Parathyroid adenoma (tissue), 2 donors: ENCODE results near the gene MMP7.

ENCODE experiments used
- H2AFZ ChIP-seq: fragments of 300-600 bp; sonication (generic); one replicate; pipeline ENCODE4 v1.7.0; 2017; ENCODE audit warnings: antibody characterized with exemption, mild to moderate bottlenecking
- H3K27ac ChIP-seq: fragments of 300-600 bp; sonication (generic); one replicate; pipeline ENCODE4 v1.7.0; 2017
- H3K27me3 ChIP-seq: fragments of 300-600 bp; sonication (generic); one replicate; pipeline ENCODE4 v1.7.0; 2017; ENCODE audit warnings: low read length; ENCODE audit not compliant: control insufficient read depth, insufficient read depth
- H3K36me3 ChIP-seq: fragments of 300-600 bp; sonication (generic); one replicate; pipeline ENCODE4 v1.7.0; 2017; ENCODE audit warnings: low read length; ENCODE audit not compliant: control insufficient read depth, insufficient read depth
- H3K4me1 ChIP-seq: fragments of 300-600 bp; sonication (generic); one replicate; pipeline ENCODE4 v1.7.0; 2017; ENCODE audit warnings: control low read depth
- H3K4me2 ChIP-seq: fragments of 300-600 bp; sonication (generic); one replicate; pipeline ENCODE4 v1.7.0; 2017; ENCODE audit warnings: low read length
- H3K4me3 ChIP-seq: fragments of 300-600 bp; sonication (generic); one replicate; pipeline ENCODE4 v1.7.0; 2017; ENCODE audit warnings: low read depth, low read length
- H3K79me2 ChIP-seq: fragments of 300-600 bp; sonication (generic); one replicate; pipeline ENCODE4 v1.7.0; 2017; ENCODE audit warnings: control low read depth
- H3K9ac ChIP-seq: fragments of 300-600 bp; sonication (generic); one replicate; pipeline ENCODE4 v1.7.0; 2017; ENCODE audit warnings: mild to moderate bottlenecking
- H3K9me3 ChIP-seq: fragments of 300-600 bp; sonication (generic); one replicate; pipeline ENCODE4 v1.7.0; 2017; ENCODE audit warnings: low read length; ENCODE audit not compliant: control insufficient read depth
- CTCF ChIP-seq: fragments of 300-600 bp; sonication (generic); IDR thresholded peaks from one replicate; pipeline ENCODE4 v1.7.0; 2017; ENCODE audit warnings: antibody characterized with exemption, mild to moderate bottlenecking
- donor health status: primary hyperparathyroidism.

Gene MMP7

GRCh38 chr11:102518296-102519094 is 12.1 kb downstream of the MMP7 start:
- Histone ChIP-seq H3K4me1 (no peaks in the 10 kb centered on the region), H3K27me3 (no peaks in the 10 kb centered on the region), H3K9me3 (no peaks in the 10 kb centered on the region), H3K4me2 (no peak overlapping the region), H3K4me3 (no peak overlapping the region), H3K36me3 (no peaks in the 10 kb centered on the region), H2AFZ (no peak overlapping the region), H3K27ac (no peak overlapping the region), H3K79me2 (no peaks in the 10 kb centered on the region), H3K9ac (no peak overlapping the region)
- TF ChIP-seq CTCF: no peak

- Histone ChIP-seq H3K79me2 (no peaks in the 10 kb centered on the region), H3K27ac (no peak overlapping the region), H3K4me2 (no peak overlapping the region), H3K9me3 (no peaks in the 10 kb centered on the region), H3K9ac (no peak overlapping the region), H3K27me3 (no peaks in the 10 kb centered on the region), H3K4me1 (no peaks in the 10 kb centered on the region), H3K4me3 (no peak overlapping the region), H3K36me3 (no peaks in the 10 kb centered on the region), H2AFZ (no peak overlapping the region)
- no peak for TF ChIP-seq CTCF
Measured at GRCh38 chr11:102517670-102518069, 12.9 kb downstream of the MMP7 start.

GRCh38 chr11:102516179-102516578 is 14.4 kb downstream of the MMP7 start:
- no peak for TF ChIP-seq CTCF

GRCh38 chr11:102513869-102514268 is 16.7 kb downstream of the MMP7 start:
- Histone ChIP-seq H3K79me2 (no peaks in the 10 kb centered on the region), H3K9me3 (no peaks in the 10 kb centered on the region), H3K27ac (no peak overlapping the region), H2AFZ (no peak overlapping the region), H3K4me3 (no peak overlapping the region), H3K27me3 (no peaks in the 10 kb centered on the region), H3K4me1 (no peaks in the 10 kb centered on the region), H3K4me2 (no peak overlapping the region), H3K9ac (no peak overlapping the region), H3K36me3 (no peaks in the 10 kb centered on the region)
- no peak for TF ChIP-seq CTCF

More at GRCh38 chr11:102516179-102516578, 14.4 kb downstream of the MMP7 start:
- Histone ChIP-seq H3K27ac (no peak overlapping the region), H3K27me3 (no peaks in the 10 kb centered on the region), H2AFZ (no peak overlapping the region), H3K79me2 (no peaks in the 10 kb centered on the region), H3K9ac (no peak overlapping the region), H3K4me3 (no peak overlapping the region), H3K4me2 (no peak overlapping the region), H3K4me1 (no peaks in the 10 kb centered on the region), H3K36me3 (no peaks in the 10 kb centered on the region), H3K9me3 (no peaks in the 10 kb centered on the region)
